DMS153 treated with DMSO at 0.1 percent for 48 hours (cell line): ENCODE results near the gene SLK.

ENCODE experiments used
- DNase-seq: peaks from one replicate; lab custom pipeline; 2025; ENCODE audit not compliant: unreplicated experiment; lab: John Stamatoyannopoulos, UW

The SLK gene

GRCh38 chr10:104049504-104050250, 82.7 kb downstream of the SLK start:
- DNase-seq, result no peak

GRCh38 chr10:104052431-104052830, 85.5 kb downstream of the SLK start:
- DNase-seq, result no peak

GRCh38 chr10:104053201-104053600, 86.3 kb downstream of the SLK start:
- DNase-seq, result no peak

- DNase-seq, result no peak
Measured at GRCh38 chr10:104054430-104054829, 87.5 kb downstream of the SLK start.

- DNase-seq, result no peak
Measured at GRCh38 chr10:104056619-104057273, 89.8 kb downstream of the SLK start.

- no peak for DNase-seq
Measured at GRCh38 chr10:104057717-104058116, 90.8 kb downstream of the SLK start.

GRCh38 chr10:104059364-104059763, 92.4 kb downstream of the SLK start:
- DNase-seq, result no peak

GRCh38 chr10:104061196-104061595, 94.3 kb downstream of the SLK start:
- no peak for DNase-seq

GRCh38 chr10:104065748-104066147, 98.8 kb downstream of the SLK start:
- no peak for DNase-seq

- DNase-seq, result no peak
Measured at GRCh38 chr10:104066945-104067344, 100.0 kb downstream of the SLK start.

GRCh38 chr10:104067525-104067924, 100.6 kb downstream of the SLK start:
- no peak for DNase-seq

- DNase-seq, result no peak
Measured at GRCh38 chr10:104069613-104070012, 102.7 kb downstream of the SLK start.

- no peak for DNase-seq
Measured at GRCh38 chr10:104072786-104073185, 105.8 kb downstream of the SLK start.

- DNase-seq, result no peak
Measured at GRCh38 chr10:104074505-104074904, 107.6 kb downstream of the SLK start.

- DNase-seq, result peak; percentile 94
Measured at GRCh38 chr10:104076743-104077160, 109.8 kb downstream of the SLK start.

GRCh38 chr10:104077247-104077646, 110.3 kb downstream of the SLK start:
- DNase-seq, result peak; percentile 70

GRCh38 chr10:104077663-104078151, 110.8 kb downstream of the SLK start:
- DNase-seq, result peak; percentile 16
